Measurements from ENCODE around the gene SATL1. TPM values are rescaled to one million over a fixed set of nuclear protein-coding genes. Genes with fewer than 3 reads are reported as not detected.

The SATL1 gene
- total RNA-seq, 1 experiment from 2014 or later = 0.45 TPM

- BruUV-seq (replicated peaks) = no TSS peak
- Mint-ChIP-seq H3K4me1 (ENCODE audit: low read depth, unreplicated experiment) (no peaks in the 10 kb centered on the region), H3K27me3 (ENCODE audit: insufficient read depth, unreplicated experiment) (no peaks in the 10 kb centered on the region), H3K27ac (ENCODE audit: unreplicated experiment) (no peak overlapping the region), H3K36me3 (ENCODE audit: insufficient read depth, unreplicated experiment) (no peaks in the 10 kb centered on the region), H3K9me3 (ENCODE audit: unreplicated experiment) (no peaks in the 10 kb centered on the region), H3K4me3 (ENCODE audit: unreplicated experiment) (no peak overlapping the region)
- peak in 1 of 2 experiments; percentile 14 for DNase-seq
- no peak overlapping the region for H3K4me3 ChIP-seq (ENCODE audit: low read depth, low read length)
- H3K36me3 ChIP-seq (ENCODE audit: control insufficient read depth, insufficient read depth, low read length) = no peaks in the 10 kb centered on the region
- intact Hi-C loops (cut with micrococcal nuclease; ENCODE audit: unreplicated experiment) = loop anchor here (2.0 kb wide), 1 partner anchor 24 kb away; no protein-coding TSS in a partner anchor
- CTCF ChIA-PET = interaction anchor here (0.6 kb wide), 1 partner anchor 436 kb away, joined by 3 read pairs; no protein-coding TSS in a partner anchor
- POLR2A ChIA-PET = no interaction called here
- no peaks in the 10 kb centered on the region for H3K9me3 ChIP-seq
- TF ChIP-seq CTCF (IDR thresholded peaks at IDR 0.05; ENCODE audit: insufficient read depth in 1 of 2, low read depth in 1 of 2, low read length in 1 of 2, severe bottlenecking in 1 of 2, unreplicated experiment in 1 of 2) = peak in 1 of 2 experiments; percentile 5
- H3K27me3 ChIP-seq (replicated peaks; ENCODE audit: control insufficient read depth, insufficient read depth, low read length) = no peaks in the 10 kb centered on the region
- H3K4me1 ChIP-seq = no peaks in the 10 kb centered on the region
These were observed 134.3 kb downstream of the SATL1 start for GRCh38 chrX:85109235-85109634.

- no peak overlapping the region for H3K4me3 ChIP-seq (ENCODE audit: low read depth, low read length)
- TF ChIP-seq CTCF (IDR thresholded peaks at IDR 0.05; ENCODE audit: insufficient read depth in 1 of 2, low read depth in 1 of 2, low read length in 1 of 2, severe bottlenecking in 1 of 2, unreplicated experiment in 1 of 2) = no peak
- no peaks in the 10 kb centered on the region for H3K4me1 ChIP-seq
- Mint-ChIP-seq H3K4me1 (ENCODE audit: low read depth, unreplicated experiment) (no peaks in the 10 kb centered on the region), H3K36me3 (ENCODE audit: insufficient read depth, unreplicated experiment) (no peaks in the 10 kb centered on the region), H3K4me3 (ENCODE audit: unreplicated experiment) (no peak overlapping the region), H3K27me3 (ENCODE audit: insufficient read depth, unreplicated experiment) (no peaks in the 10 kb centered on the region), H3K27ac (ENCODE audit: unreplicated experiment) (no peak overlapping the region), H3K9me3 (ENCODE audit: unreplicated experiment) (no peaks in the 10 kb centered on the region)
- no peaks in the 10 kb centered on the region for H3K9me3 ChIP-seq
- ChIA-PET POLR2A (no interaction called here), CTCF (no interaction called here)
- no peaks in the 10 kb centered on the region for H3K36me3 ChIP-seq (ENCODE audit: control insufficient read depth, insufficient read depth, low read length)
- BruUV-seq (replicated peaks) = no TSS peak
- no peaks in the 10 kb centered on the region for H3K27me3 ChIP-seq (replicated peaks; ENCODE audit: control insufficient read depth, insufficient read depth, low read length)
- intact Hi-C loops (cut with micrococcal nuclease; ENCODE audit: unreplicated experiment) = loop anchor here (2.0 kb wide), 1 partner anchor 23 kb away; no protein-coding TSS in a partner anchor
- DNase-seq = no peak
These were observed 135.4 kb downstream of the SATL1 start for GRCh38 chrX:85108165-85108564.

- Mint-ChIP-seq H3K4me3 (ENCODE audit: unreplicated experiment) (no peak overlapping the region), H3K4me1 (ENCODE audit: low read depth, unreplicated experiment) (no peaks in the 10 kb centered on the region), H3K27me3 (ENCODE audit: insufficient read depth, unreplicated experiment) (no peaks in the 10 kb centered on the region), H3K9me3 (ENCODE audit: unreplicated experiment) (no peaks in the 10 kb centered on the region), H3K27ac (ENCODE audit: unreplicated experiment) (no peak overlapping the region), H3K36me3 (ENCODE audit: insufficient read depth, unreplicated experiment) (no peaks in the 10 kb centered on the region)
- Histone ChIP-seq H3K36me3 (ENCODE audit: control insufficient read depth, insufficient read depth, low read length) (no peaks in the 10 kb centered on the region), H3K27me3 (replicated peaks; ENCODE audit: control insufficient read depth, insufficient read depth, low read length) (no peaks in the 10 kb centered on the region), H3K4me3 (ENCODE audit: low read depth, low read length) (no peak overlapping the region), H3K9me3 (no peaks in the 10 kb centered on the region), H3K4me1 (no peaks in the 10 kb centered on the region)
- intact Hi-C loops (cut with micrococcal nuclease; ENCODE audit: unreplicated experiment) = no loop called here
- no peak for DNase-seq
- POLR2A ChIA-PET = no interaction called here
- no peak for TF ChIP-seq CTCF (IDR thresholded peaks at IDR 0.05; ENCODE audit: insufficient read depth in 1 of 2, low read depth in 1 of 2, low read length in 1 of 2, severe bottlenecking in 1 of 2, unreplicated experiment in 1 of 2)
- CTCF ChIA-PET = no interaction called here
- BruUV-seq (replicated peaks) = no TSS peak
These were observed 136.2 kb downstream of the SATL1 start for GRCh38 chrX:85107407-85107806.
